Omental fat pad (tissue), 4 donors: ENCODE results near the gene RNF112. TPM values are rescaled to one million over a fixed set of nuclear protein-coding genes. Genes with fewer than 3 reads are reported as not detected.

Source experiments
- ATAC-seq: fragments of 150-250 bp; one replicate; pipeline ENCODE4 v1.9.1; 2016; ENCODE audit warnings: mild to moderate bottlenecking, moderate library complexity; ENCODE audit not compliant: low FRiP score
- DNase-seq: peaks from one replicate; pipeline ENCODE4 v3.0.0-alpha.2; 2019; ENCODE audit warnings: low spot score
- small RNA-seq: library from RNA; depleted of rRNA; stranded (forward); fragments of <200 nt; gene quantifications from one replicate; pipeline ENCODE3, GENCODE V24; 2016
- total RNA-seq, 4 donors: library from RNA; depleted of rRNA; stranded (reverse); fragments of >200 nt; gene quantifications; one replicate each; pipeline ENCODE4 v1.1.0, GENCODE V29; 2016
- TF ChIP-seq, protein P1 (sequence below), 3 donors: fragments of 450-650 bp; IDR thresholded peaks; one replicate each; pipeline ENCODE4 v1.5.1; 2016 to 2017; ENCODE audit warnings: antibody characterized with exemption in 3 of 3, mild to moderate bottlenecking in 3 of 3, moderate library complexity in 2 of 3

RNF112 gene
- total RNA-seq, 4 donors from 2014 or later: 0.44 to 3.0 (median 1.7) TPM

DNA sequence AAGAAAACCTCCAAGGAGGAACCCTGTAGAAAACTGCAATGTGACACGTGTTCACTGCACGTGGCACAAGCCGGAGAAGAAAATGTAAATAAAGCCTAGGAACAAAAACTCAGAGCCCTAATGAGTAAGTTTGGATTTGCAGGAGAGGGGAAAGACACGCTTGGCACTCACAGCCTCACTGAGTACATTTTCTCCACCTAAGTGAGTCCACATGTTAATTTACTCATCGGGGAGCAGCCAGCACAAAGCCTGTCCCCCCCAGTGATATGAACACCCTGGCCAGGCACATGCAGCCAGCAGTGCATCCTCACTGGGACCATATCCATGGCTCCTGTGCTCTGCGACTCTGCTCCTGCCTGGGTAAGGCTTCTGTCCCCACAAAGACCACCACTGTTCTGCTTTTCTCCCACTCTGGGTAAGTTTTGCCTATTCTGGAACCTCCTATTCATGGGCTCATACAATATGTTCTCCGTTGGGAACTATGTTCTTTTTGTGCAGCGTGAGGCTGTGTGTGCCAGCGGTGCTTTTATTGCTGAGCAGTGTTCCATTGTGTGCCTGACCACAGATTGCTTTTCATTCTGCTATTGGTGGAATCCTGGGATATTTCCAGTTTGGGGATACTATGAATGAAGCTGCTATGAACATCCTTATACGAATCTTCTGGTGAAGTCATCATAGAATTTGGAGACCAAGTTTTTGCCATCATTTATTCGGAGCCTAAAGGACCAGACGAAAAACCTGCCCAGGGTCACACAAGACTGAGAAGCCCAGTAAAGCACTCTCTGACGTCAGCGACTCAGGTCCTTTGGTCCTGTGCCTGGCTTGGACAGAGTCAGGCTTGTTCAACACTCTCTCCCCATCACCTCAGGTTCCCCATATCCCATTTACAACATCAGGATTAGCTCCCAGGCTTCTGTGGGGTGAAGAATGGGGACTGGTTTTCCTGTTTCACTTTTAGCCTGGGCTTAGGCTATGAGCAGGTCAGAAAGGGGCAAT, 53.3 kb downstream of the RNF112 start:
- ATAC-seq (no peak), DNase-seq (no peak)
- TF ChIP-seq, protein P1, sequence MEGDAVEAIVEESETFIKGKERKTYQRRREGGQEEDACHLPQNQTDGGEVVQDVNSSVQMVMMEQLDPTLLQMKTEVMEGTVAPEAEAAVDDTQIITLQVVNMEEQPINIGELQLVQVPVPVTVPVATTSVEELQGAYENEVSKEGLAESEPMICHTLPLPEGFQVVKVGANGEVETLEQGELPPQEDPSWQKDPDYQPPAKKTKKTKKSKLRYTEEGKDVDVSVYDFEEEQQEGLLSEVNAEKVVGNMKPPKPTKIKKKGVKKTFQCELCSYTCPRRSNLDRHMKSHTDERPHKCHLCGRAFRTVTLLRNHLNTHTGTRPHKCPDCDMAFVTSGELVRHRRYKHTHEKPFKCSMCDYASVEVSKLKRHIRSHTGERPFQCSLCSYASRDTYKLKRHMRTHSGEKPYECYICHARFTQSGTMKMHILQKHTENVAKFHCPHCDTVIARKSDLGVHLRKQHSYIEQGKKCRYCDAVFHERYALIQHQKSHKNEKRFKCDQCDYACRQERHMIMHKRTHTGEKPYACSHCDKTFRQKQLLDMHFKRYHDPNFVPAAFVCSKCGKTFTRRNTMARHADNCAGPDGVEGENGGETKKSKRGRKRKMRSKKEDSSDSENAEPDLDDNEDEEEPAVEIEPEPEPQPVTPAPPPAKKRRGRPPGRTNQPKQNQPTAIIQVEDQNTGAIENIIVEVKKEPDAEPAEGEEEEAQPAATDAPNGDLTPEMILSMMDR (IDR thresholded peaks at IDR 0.05): no peak

Small RNA genes lying within 50 kb of the gene (small RNA-seq; reads per million reads assigned to genes)
- gene RF00537: not detected

Other genes starting within 250 kb of the RNF112 start
- 10 to 100 TPM; 26.0 to 45.9 (median 34.6) TPM for gene EPN2, start 173.9 kb upstream of the RNF112 start, total RNA-seq
- 10 to 100 TPM in 3 of 4 donors, 1 to 10 TPM in 1; 8.0 to 27.4 (median 18.3) TPM for gene B9D1, start 48.5 kb upstream of the RNF112 start, total RNA-seq
- 10 to 100 TPM; 12.9 to 25.2 (median 21.9) TPM for gene MAPK7, start 32.7 kb upstream of the RNF112 start, total RNA-seq
- gene MFAP4, start 24.0 kb upstream of the RNF112 start, total RNA-seq: 100 to 1,000 TPM in 2 of 4 donors, 10 to 100 TPM in 2; 79.0 to 170 (median 111) TPM
- gene SLC47A1, start 122.6 kb downstream of the RNF112 start, total RNA-seq: 1 to 10 TPM in 3 of 4 donors, under 1 TPM in 1; 0.95 to 6.2 (median 5.6) TPM
- gene ALDH3A2, start 237.5 kb downstream of the RNF112 start, total RNA-seq: 100 to 1,000 TPM in 3 of 4 donors, 10 to 100 TPM in 1; 92.1 to 143 (median 111) TPM